HCT116 (cell line): Measurements from ENCODE around the gene OTP. TPM values are rescaled to one million over a fixed set of nuclear protein-coding genes. Genes with fewer than 3 reads are reported as not detected.

Source experiments
- ATAC-seq: fragments of 200-7000 bp; cut with Tn5 transposase; 2 replicates; pipeline ENCODE4 v1.9.1; 2020; ENCODE audit warnings: mild to moderate bottlenecking, moderate library complexity
- BruUV-seq: library from RNA; stranded (reverse); fragments of 400-500 nt; replicated peaks from 2 replicates; lab custom pipeline; 2021; lab: Mats Ljungman, UMichigan
- CTCF ChIA-PET: fragments of 300-600 bp; sonication (Branson Sonifier 250); formaldehyde crosslinking; loops from one replicate; lab custom pipeline; 2021; ENCODE audit warnings: antibody characterized with exemption; lab: Charles Lee
- POLR2A ChIA-PET: fragments of 300-600, 350-600 bp; sonication (Branson Sonifier 250); formaldehyde crosslinking; loops from one replicate; lab custom pipeline; 2021; ENCODE audit warnings: antibody characterized with exemption; lab: Charles Lee
- RAD21 ChIA-PET, 2 experiments: fragments of 300-600 bp; sonication (Branson Sonifier 250); formaldehyde crosslinking; loops; one replicate each; lab custom pipeline; 2023; ENCODE audit warnings: low total read pairs in 2 of 2; ENCODE audit not compliant: uncharacterized antibody in 2 of 2, unreplicated experiment in 2 of 2, low non-redundant PET in 1 of 2; lab: Charles Lee
- DNase-seq: peaks from one replicate; pipeline ENCODE4 v3.0.0-alpha.2; 2010; ENCODE audit warnings: low read depth, low spot score
- H2AFZ ChIP-seq: fragments of 200-600 bp; shearing (Covaris generic), sonication (generic); 2 replicates; pipeline ENCODE4 v1.6.1; 2017; ENCODE audit warnings: low read depth, mixed run types, mixed read lengths, antibody characterized with exemption, low read length; ENCODE audit not compliant: poor library complexity, severe bottlenecking
- H3K27ac ChIP-seq: 2 replicates; pipeline ENCODE4 v1.5.1; 2012; ENCODE audit warnings: low read depth, low read length
- H3K27me3 ChIP-seq: fragments of 200-600 bp; sonication (generic); 2 replicates; pipeline ENCODE4 v1.6.1; 2016; ENCODE audit warnings: mixed run types, low read length, mixed read lengths; ENCODE audit not compliant: insufficient read depth
- H3K36me3 ChIP-seq, 2 experiments: fragments of 200-500 bp in 1 of 2; fragments of 200-600 bp in 1 of 2; sonication (Bioruptor generic) in 1 of 2; sonication (generic) in 1 of 2; 2 replicates each; pipeline versions ENCODE4 v1.5.1 to v1.6.1; 2014 to 2016; ENCODE audit warnings: low read length in 2 of 2, inconsistent platforms in 1 of 2, mixed read lengths in 1 of 2, mixed run types in 1 of 2; ENCODE audit not compliant: insufficient read depth in 2 of 2, control insufficient read depth in 1 of 2
- H3K4me1 ChIP-seq, 2 experiments: fragments of 200-600 bp in 1 of 2; sonication (generic) in 1 of 2; 2 replicates each; pipeline versions ENCODE4 v1.5.1 to v1.6.1; 2012 to 2017; ENCODE audit warnings: low read length in 2 of 2, inconsistent platforms in 1 of 2, mild to moderate bottlenecking in 1 of 2, mixed read lengths in 1 of 2, mixed run types in 1 of 2, moderate library complexity in 1 of 2; ENCODE audit not compliant: insufficient read depth in 2 of 2, control insufficient read depth in 1 of 2
- H3K4me2 ChIP-seq: fragments of 200-600 bp; sonication (generic); 2 replicates; pipeline ENCODE4 v1.6.1; 2017; ENCODE audit warnings: mixed run types, low read length, mixed read lengths
- H3K4me3 ChIP-seq, 2 experiments: fragments of 200-600 bp in 1 of 2; sonication (generic) in 1 of 2; replicated peaks in 1 of 2; 2 replicates each; pipeline ENCODE4 v1.5.1; 2011 to 2016; ENCODE audit warnings: low read length in 2 of 2, control low read depth in 1 of 2, low read depth in 1 of 2, mild to moderate bottlenecking in 1 of 2, mixed read lengths in 1 of 2, mixed run types in 1 of 2
- H3K79me2 ChIP-seq: fragments of 200-600 bp; sonication (generic); 2 replicates; pipeline ENCODE4 v1.6.1; 2017; ENCODE audit warnings: mild to moderate bottlenecking, mixed run types, low read length, moderate library complexity, mixed read lengths; ENCODE audit not compliant: insufficient read depth
- H3K9ac ChIP-seq: fragments of 200-600 bp; sonication (generic); 2 replicates; pipeline ENCODE4 v1.6.1; 2016; ENCODE audit warnings: low read length, mixed read lengths
- H3K9me2 ChIP-seq: fragments of 200-600 bp; sonication (generic), shearing (Covaris generic); 2 replicates; pipeline ENCODE4 v1.6.1; 2017; ENCODE audit warnings: mixed run types, mild to moderate bottlenecking, moderate library complexity; ENCODE audit not compliant: insufficient read depth
- H3K9me3 ChIP-seq, 2 experiments: fragments of 200-500 bp in 1 of 2; fragments of 200-600 bp in 1 of 2; sonication (Bioruptor generic) in 1 of 2; sonication (generic) in 1 of 2; 2 replicates each; pipeline ENCODE4 v1.6.1; 2014 to 2017; ENCODE audit warnings: low read length in 2 of 2, mixed read lengths in 2 of 2, inconsistent platforms in 1 of 2, low read depth in 1 of 2, mild to moderate bottlenecking in 1 of 2, mixed run types in 1 of 2, moderate library complexity in 1 of 2; ENCODE audit not compliant: control insufficient read depth in 1 of 2, insufficient read depth in 1 of 2
- H4K20me1 ChIP-seq: fragments of 200-600 bp; sonication (generic), shearing (Covaris generic); 2 replicates; pipeline ENCODE4 v1.6.1; 2017; ENCODE audit warnings: mixed run types, mild to moderate bottlenecking, moderate library complexity; ENCODE audit not compliant: insufficient read depth
- CBX3 ChIP-seq: IDR thresholded peaks from 2 replicates; pipeline ENCODE4 v1.6.1; 2012; ENCODE audit warnings: low read depth
- EGR1 ChIP-seq: IDR thresholded peaks from 2 replicates; pipeline ENCODE4 v1.6.1; 2012; ENCODE audit warnings: low read depth
- FOSL1 ChIP-seq: IDR thresholded peaks from 2 replicates; pipeline ENCODE4 v1.6.1; 2012; ENCODE audit warnings: low read depth
- POLR2AphosphoS5 ChIP-seq: IDR thresholded peaks from 2 replicates; pipeline ENCODE4 v1.6.1; 2011; ENCODE audit warnings: mild to moderate bottlenecking, low read depth, low read length, moderate library complexity
- RAD21 ChIP-seq: IDR thresholded peaks from 2 replicates; pipeline ENCODE4 v1.6.1; 2012; ENCODE audit warnings: low read depth, mild to moderate bottlenecking
- REST ChIP-seq: IDR thresholded peaks from 2 replicates; pipeline ENCODE4 v1.6.1; 2012; ENCODE audit warnings: low read depth
- SP1 ChIP-seq: IDR thresholded peaks from 2 replicates; pipeline ENCODE4 v1.6.1; 2012; ENCODE audit warnings: low read depth
- TCF7L2 ChIP-seq: IDR thresholded peaks from 2 replicates; pipeline ENCODE4 v1.7.0; 2011; ENCODE audit warnings: borderline replicate concordance, inconsistent platforms; ENCODE audit not compliant: insufficient read depth, insufficient read length; ENCODE audit errors: extremely low read depth
- YY1 ChIP-seq: IDR thresholded peaks from 2 replicates; pipeline ENCODE4 v1.6.1; 2011; ENCODE audit warnings: low read length, low read depth, moderate library complexity, mild to moderate bottlenecking; ENCODE audit not compliant: insufficient replicate concordance; ENCODE audit errors: extremely low read depth
- ZFX ChIP-seq: fragments of 450-650 bp; IDR thresholded peaks from 2 replicates; pipeline ENCODE4 v1.6.1; 2017
- ZNF274 ChIP-seq: fragments of 200-500 bp; sonication (Bioruptor generic); IDR thresholded peaks from 2 replicates; pipeline ENCODE4 v1.6.1; 2014; ENCODE audit warnings: mild to moderate bottlenecking, low read depth, low read length, inconsistent platforms
- intact Hi-C: fragments of 100-400 bp; cut with micrococcal nuclease; formaldehyde crosslinking; loops from 2 replicates; pipeline ENCODE4 v1.10.0; 2022
- total RNA-seq: library from RNA; stranded (reverse); gene quantifications from one replicate; pipeline ENCODE4 v1.2.1, GENCODE V29; 2021; ENCODE audit not compliant: unreplicated experiment
- TF ChIP-seq, protein P1 (sequence below): IDR thresholded peaks from 2 replicates; pipeline ENCODE4 v1.6.1; 2012

The OTP gene
- total RNA-seq, 1 experiment from 2014 or later, result 0.07 TPM

DNA sequence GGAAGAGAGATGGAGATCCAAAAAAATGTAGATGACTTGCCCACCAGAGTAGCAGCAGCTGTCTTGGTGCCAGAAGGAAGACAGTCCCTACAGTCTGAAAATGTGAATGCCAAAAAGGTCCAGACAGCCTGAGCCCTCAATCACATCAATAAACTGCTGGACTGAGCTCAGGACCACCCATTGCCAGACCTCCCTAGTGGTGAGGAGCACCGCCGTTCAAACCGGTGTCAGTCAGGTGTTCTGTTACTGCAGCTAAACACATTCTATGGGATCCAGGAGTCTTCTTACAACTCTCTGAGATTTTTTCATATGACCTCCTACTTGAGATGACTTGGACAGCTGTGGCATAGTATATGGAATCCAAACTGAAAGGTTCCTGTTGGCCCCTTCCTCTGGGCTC is 32.0 kb upstream of the OTP start:
- no peak for ATAC-seq
- Histone ChIP-seq H3K4me2 (no peak overlapping the region), H3K4me1 (no peaks in the 10 kb centered on the region), H3K36me3 (no peaks in the 10 kb centered on the region), H3K9me3 (no peaks in the 10 kb centered on the region), H3K27ac (no peak overlapping the region), H3K9ac (no peak overlapping the region), H3K27me3 (no peaks in the 10 kb centered on the region), H4K20me1 (no peaks in the 10 kb centered on the region), H3K9me2 (no peaks in the 10 kb centered on the region), H2AFZ (no peak overlapping the region), H3K79me2 (no peaks in the 10 kb centered on the region), H3K4me3 (no peak overlapping the region)
- no TSS peak for BruUV-seq
- ChIA-PET RAD21 (no interaction called here), POLR2A (no interaction called here), CTCF (no interaction called here)
- no peak for DNase-seq
- no peak for TF ChIP-seq YY1
- no peak for TF ChIP-seq POLR2AphosphoS5
- TF ChIP-seq RAD21, result no peak
- TF ChIP-seq ZNF274, result no peak
- TF ChIP-seq CBX3, result no peak
- no peak for TF ChIP-seq SP1
- TF ChIP-seq TCF7L2, result no peak
- TF ChIP-seq ZFX, result no peak
- TF ChIP-seq, protein P1, sequence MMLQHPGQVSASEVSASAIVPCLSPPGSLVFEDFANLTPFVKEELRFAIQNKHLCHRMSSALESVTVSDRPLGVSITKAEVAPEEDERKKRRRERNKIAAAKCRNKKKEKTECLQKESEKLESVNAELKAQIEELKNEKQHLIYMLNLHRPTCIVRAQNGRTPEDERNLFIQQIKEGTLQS, result no peak
- TF ChIP-seq FOSL1, result no peak
- no peak for TF ChIP-seq REST
- no peak for TF ChIP-seq EGR1
- intact Hi-C loops, result no loop called here
